SK-MEL-5 (cell line): ENCODE measurements around the gene PHLDB2. TPM values are rescaled to one million over a fixed set of nuclear protein-coding genes. Genes with fewer than 3 reads are reported as not detected.

Source experiments
- DNase-seq: peaks from one replicate; pipeline ENCODE4 v3.0.0-alpha.2; 2016; ENCODE audit warnings: low read depth, low spot score
- in situ Hi-C: cut with HindIII; loops from 2 replicates; pipeline ENCODE4 v1.10.0; 2016; ENCODE audit warnings: low sequenced_read_pairs, high pct_unique_total_duplicates, low pct_unique_long_range_greater_than_20kb
- total RNA-seq: library from RNA; depleted of rRNA; stranded (reverse); fragments of >200 nt; shearing (Covaris generic); gene quantifications from 2 replicates; pipeline ENCODE4 v1.2.3, GENCODE V29; 2014; rRNA removed

The PHLDB2 gene
- total RNA-seq, 1 experiment from 2014 or later: 36.9 TPM

DNA sequence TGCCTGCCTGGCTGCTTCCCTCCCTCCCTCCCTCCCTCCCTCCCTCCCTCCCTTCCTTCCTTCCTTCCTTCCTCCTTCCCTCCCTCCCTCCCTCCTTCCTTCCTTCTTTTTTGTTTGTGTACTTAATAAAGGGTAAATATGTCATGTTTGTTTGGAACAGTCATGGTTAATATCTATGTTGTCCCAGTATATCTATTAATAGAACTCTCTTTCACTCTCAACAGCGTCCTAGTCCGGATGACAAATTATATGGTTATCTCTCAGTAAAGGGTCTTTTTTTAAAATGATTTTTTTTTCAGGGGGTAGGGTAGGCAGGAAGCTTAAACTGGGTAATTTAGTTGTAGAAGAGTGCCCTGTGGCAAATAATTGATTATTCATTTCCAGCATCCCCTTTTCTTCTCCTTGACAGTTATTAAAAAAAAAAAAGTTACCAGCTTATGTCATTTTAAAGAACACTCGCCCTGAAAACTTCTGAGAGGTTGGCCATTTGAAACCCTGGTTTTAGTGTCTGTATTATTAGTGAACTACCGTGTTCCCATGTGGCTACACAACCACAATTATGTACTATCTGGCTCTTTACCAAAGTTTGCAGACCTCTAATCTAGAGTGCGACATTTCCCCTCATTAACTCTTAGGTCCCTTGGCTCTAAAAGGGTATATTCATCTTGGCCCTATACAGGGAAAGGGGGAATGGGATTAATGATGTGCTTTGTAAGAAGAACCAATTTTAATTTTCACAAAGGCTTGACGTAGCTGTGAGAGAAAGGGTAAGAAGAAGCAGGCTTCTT lies 153.3 kb downstream of the PHLDB2 start:
- in situ Hi-C loops: no loop called here
- DNase-seq: no peak

DNA sequence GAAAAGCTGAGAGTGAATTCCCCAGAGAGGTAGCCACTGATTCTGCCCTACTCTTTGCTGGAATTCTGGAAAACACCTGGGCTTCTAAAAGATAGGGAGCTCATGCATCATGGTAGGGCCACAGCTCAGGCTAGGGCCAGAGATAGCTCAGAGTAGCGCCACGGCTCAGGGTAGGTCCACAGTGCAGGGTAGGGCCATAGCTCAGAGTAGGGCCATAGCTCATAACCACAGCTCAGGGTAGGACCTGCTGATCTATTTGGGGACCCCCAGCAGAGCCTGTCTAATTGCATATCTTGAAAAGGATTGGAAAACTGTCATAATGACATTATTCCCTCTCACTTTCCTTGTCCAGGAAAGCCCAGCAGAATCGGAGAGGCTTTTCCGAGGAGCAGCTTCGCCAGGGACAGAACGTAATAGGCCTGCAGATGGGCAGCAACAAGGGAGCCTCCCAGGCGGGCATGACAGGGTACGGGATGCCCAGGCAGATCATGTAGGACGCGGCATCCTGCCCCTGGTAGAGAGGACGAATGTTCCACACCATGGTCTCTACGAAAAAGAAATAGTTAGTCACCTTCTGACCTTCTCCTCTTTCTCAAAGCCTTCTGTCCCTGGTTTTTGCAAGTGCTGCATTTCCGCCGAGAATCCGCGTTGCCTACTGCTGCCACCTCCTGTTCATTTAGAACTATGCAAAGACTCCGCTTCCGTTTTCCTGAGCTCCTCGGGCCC lies 154.2 kb downstream of the PHLDB2 start:
- in situ Hi-C loops: no loop called here

DNA sequence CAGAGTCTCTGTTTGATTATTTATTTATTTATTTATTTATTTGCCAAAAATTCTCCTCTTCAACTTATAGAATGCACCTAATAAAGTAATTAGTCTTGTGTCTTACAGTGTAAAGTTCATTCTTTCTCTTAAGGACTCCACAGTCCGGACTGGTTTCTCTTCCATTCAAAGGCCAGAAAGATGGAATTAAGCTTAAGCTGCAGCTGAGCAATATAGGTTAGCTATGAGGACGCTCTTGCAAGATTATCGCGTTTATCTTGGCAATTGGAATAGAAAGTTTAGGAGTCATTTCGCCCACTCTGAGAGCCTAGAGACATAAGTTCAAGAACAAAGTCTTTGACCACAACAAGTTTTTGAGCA lies 154.7 kb downstream of the PHLDB2 start:
- in situ Hi-C loops: no loop called here
- no peak for DNase-seq

More for the DNA sequence above, 154.2 kb downstream of the PHLDB2 start:
- DNase-seq: peak; percentile 90

DNA sequence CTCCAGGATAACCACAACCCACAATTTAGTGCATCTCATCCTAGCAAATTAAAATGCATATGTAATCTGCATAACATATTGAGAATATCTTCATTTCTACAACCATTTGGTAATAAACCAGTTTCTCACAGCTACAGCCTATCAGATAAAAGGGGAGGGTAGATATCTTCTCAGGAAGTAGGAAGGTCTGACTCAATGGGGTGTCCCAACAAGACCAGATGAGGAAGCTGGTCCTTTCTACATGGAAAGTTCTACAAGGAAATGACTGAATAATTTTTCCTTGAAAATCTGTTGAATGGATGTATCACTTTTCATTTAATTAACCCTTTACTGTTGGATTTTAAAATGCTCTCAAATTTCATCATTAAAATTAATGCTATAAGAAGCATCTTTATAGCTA lies 158.0 kb downstream of the PHLDB2 start:
- in situ Hi-C loops: no loop called here
- no peak for DNase-seq

DNA sequence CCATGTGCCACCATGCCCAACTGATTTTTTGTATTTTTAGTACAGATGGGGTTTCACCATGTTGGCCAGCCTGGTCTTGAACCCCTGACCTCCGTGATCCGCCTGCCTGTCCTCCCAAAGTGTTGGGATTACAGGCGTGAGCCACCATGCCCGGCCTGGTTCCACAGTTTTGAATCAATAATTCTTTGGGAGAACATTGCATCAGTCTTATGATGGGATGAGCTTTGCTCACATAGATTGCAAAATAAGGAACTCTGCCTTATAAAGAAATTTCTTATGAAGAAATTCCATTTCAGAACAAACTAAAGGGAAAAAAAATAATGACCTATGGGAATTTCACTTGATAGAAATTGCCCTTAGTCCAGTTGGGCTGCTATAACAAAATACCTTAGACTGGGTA lies 159.6 kb downstream of the PHLDB2 start:
- in situ Hi-C loops: no loop called here
- DNase-seq: no peak

DNA sequence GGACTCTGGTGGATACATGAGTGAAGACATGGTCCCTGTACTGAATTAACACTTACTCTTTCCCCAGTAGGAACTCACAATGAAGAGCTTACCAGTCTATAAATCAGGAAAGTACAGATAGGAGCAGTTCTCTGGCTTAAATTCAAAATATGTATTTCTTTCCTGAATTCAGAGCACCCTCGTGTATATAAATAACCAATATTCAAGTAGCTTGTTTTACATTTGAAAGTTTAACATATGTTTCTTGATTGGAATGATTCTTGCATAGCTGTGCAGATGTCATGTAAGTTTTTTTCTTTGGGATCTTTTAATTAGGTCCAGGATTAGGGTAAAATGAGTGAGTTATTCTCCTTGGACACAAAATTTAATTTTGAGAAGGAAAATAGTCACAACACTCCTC lies 160.7 kb downstream of the PHLDB2 start:
- no peak for DNase-seq

DNA sequence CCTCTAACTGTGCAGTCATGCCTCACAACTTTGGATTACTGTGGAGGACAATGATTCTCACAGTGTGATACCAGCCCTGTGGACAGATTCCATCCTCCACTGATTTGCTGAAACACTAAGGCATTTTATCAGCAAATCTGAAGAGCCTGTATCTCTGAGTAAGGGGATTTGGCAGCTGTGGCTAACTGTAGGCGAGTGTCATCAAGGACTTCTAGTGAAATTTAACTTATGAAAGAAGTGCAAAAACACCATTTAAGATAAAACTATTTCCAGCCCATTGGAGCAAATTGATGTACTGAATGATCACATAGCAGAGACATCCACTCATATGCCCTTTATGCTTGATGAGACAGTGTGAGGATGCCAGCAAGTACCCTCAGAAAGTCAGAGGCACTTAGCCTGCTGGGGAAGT lies 161.6 kb downstream of the PHLDB2 start:
- DNase-seq: no peak
- in situ Hi-C loops: no loop called here

More for the DNA sequence above, 160.7 kb downstream of the PHLDB2 start:
- in situ Hi-C loops: no loop called here

Other genes starting within 250 kb of the PHLDB2 start
- 1.1 and 1.2 TPM in 2 replicates for gene PLCXD2, start 184.6 kb upstream of the PHLDB2 start, total RNA-seq
- gene ABHD10, start 119.8 kb downstream of the PHLDB2 start, total RNA-seq: 60.9 and 66.4 TPM in 2 replicates
- gene TAGLN3, start 139.7 kb downstream of the PHLDB2 start, total RNA-seq: not detected in 2 replicates
- not detected in 2 replicates for gene TMPRSS7, start 175.5 kb downstream of the PHLDB2 start, total RNA-seq
- 11.0 and 12.4 TPM in 2 replicates for gene C3orf52, start 227.1 kb downstream of the PHLDB2 start, total RNA-seq